Endothelial cell (in vitro differentiated cells): ENCODE data around the gene CTAGE1. TPM values are rescaled to one million over a fixed set of nuclear protein-coding genes. Genes with fewer than 3 reads are reported as not detected.

Source experiments
- DNase-seq: peaks from one replicate; pipeline ENCODE4 v3.0.0; 2021; ENCODE audit warnings: low spot score
- H3K27ac Mint-ChIP-seq: one replicate; pipeline ENCODE4 v1.8.0; 2021; ENCODE audit warnings: mixed read lengths, inconsistent platforms; ENCODE audit not compliant: unreplicated experiment
- H3K27me3 Mint-ChIP-seq: one replicate; pipeline ENCODE4 v1.8.0; 2021; ENCODE audit warnings: mild to moderate bottlenecking, moderate library complexity, mixed read lengths, inconsistent platforms; ENCODE audit not compliant: unreplicated experiment
- H3K36me3 Mint-ChIP-seq: one replicate; pipeline ENCODE4 v1.8.0; 2021; ENCODE audit warnings: mild to moderate bottlenecking, low read depth, mixed read lengths, inconsistent platforms; ENCODE audit not compliant: unreplicated experiment
- H3K4me1 Mint-ChIP-seq: one replicate; pipeline ENCODE4 v1.8.0; 2021; ENCODE audit warnings: mild to moderate bottlenecking, mixed read lengths, inconsistent platforms; ENCODE audit not compliant: unreplicated experiment
- H3K4me3 Mint-ChIP-seq: one replicate; pipeline ENCODE4 v1.8.0; 2021; ENCODE audit warnings: mild to moderate bottlenecking, mixed read lengths, inconsistent platforms; ENCODE audit not compliant: unreplicated experiment
- H3K9me3 Mint-ChIP-seq: one replicate; pipeline ENCODE4 v1.8.0; 2021; ENCODE audit warnings: mixed read lengths, inconsistent platforms; ENCODE audit not compliant: unreplicated experiment
- total RNA-seq: library from RNA; stranded (reverse); fragmentation: NEBNext Ultra II Directional; extraction: Animal tissue kit (Norgen Biotek cat#: 25700); gene quantifications from one replicate; pipeline ENCODE4 v1.2.1, GENCODE V29; 2021; ENCODE audit not compliant: unreplicated experiment
- TF ChIP-seq, protein P1 (sequence below): fragments of 200-600 bp; sonication (generic); IDR thresholded peaks from one replicate; pipeline ENCODE4 v1.5.0; 2021; ENCODE audit warnings: antibody characterized with exemption; ENCODE audit not compliant: unreplicated experiment

Gene CTAGE1
- total RNA-seq, 1 donor from 2014 or later: not detected

DNA sequence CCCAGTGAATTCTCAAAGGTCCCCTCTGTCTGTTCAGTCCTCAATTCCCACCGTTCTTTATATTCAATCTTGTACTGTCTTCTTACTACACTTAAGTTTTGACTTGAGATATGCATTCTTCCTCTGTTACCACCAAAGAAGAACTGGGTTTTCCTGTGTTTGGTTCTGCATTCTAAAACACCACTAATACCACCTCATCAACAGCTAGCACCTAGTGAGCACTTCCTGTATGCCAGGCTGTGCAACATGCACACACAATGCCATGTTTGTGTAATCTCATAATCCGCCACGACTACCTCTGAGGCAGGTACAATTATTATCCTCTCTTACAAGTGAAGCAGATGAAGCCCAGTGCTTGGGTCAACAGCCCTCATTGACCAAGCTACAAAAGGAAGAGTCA lies 11.8 kb upstream of the CTAGE1 start:
- Mint-ChIP-seq H3K4me1 (no peaks in the 10 kb centered on the region), H3K9me3 (no peaks in the 10 kb centered on the region), H3K27ac (no peak overlapping the region), H3K27me3 (peaks cover 1% of the 10 kb centered on the region), H3K36me3 (no peaks in the 10 kb centered on the region), H3K4me3 (no peak overlapping the region)
- TF ChIP-seq, protein P1, sequence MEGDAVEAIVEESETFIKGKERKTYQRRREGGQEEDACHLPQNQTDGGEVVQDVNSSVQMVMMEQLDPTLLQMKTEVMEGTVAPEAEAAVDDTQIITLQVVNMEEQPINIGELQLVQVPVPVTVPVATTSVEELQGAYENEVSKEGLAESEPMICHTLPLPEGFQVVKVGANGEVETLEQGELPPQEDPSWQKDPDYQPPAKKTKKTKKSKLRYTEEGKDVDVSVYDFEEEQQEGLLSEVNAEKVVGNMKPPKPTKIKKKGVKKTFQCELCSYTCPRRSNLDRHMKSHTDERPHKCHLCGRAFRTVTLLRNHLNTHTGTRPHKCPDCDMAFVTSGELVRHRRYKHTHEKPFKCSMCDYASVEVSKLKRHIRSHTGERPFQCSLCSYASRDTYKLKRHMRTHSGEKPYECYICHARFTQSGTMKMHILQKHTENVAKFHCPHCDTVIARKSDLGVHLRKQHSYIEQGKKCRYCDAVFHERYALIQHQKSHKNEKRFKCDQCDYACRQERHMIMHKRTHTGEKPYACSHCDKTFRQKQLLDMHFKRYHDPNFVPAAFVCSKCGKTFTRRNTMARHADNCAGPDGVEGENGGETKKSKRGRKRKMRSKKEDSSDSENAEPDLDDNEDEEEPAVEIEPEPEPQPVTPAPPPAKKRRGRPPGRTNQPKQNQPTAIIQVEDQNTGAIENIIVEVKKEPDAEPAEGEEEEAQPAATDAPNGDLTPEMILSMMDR: no peak
- no peak for DNase-seq

DNA sequence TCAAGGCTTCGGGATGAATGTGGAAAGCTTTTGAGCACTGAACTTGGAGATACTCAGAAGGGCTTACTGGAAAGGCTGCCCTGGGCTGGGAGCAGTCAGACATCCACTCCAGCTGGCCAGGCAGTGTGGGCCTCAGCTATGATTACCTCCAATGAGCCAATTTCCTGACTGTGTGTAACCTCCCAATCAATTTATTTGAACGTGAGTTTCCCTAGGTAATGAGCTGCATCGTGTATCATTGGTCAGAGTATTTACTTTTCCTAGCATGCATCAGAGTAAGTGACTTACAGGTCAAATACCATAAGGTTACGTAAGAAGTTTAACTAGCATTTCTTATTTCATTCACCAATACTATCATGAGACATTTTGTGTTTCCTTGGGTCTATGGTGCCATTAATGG lies 11.0 kb upstream of the CTAGE1 start:
- TF ChIP-seq, protein P1: no peak
- H3K9me3 Mint-ChIP-seq: no peaks in the 10 kb centered on the region
- no peaks in the 10 kb centered on the region for H3K36me3 Mint-ChIP-seq
- no peak overlapping the region for H3K27ac Mint-ChIP-seq
- no peak for DNase-seq
- peaks cover 1% of the 10 kb centered on the region for H3K27me3 Mint-ChIP-seq
- no peak overlapping the region for H3K4me3 Mint-ChIP-seq
- H3K4me1 Mint-ChIP-seq: no peaks in the 10 kb centered on the region

DNA sequence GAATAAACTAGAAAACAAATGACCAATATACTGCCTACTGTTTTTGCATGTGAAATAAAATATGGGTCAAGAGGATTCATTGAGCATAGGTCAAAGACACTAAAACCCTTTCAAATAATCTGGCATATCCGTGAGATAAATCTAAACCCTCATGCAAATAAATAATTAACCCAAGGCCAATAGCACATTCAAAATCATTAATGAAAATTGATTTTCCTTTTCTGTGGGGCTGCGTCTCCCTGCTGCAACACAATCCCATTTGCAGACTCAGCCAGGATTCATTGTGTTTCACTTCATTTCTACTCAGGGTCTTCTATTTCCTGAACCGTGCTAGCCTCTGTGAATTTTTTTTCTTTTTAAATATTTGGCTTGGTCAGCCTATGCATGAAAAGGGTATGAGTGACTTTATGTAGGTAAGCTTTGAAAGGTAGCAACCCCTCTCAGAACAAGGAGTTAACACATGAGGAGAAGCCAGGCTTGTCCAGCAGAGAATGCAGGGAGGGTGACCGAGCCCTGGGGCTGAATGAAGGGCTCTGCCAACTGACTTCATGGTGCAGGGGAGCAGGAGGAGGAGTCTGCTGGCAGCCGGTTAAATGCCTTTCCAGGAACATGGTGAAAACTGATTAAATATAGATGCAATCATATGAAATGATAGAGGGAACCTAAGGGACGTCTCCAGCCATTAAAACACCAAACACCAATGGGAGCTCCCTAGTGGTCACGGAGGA lies 10.3 kb upstream of the CTAGE1 start:
- H3K4me1 Mint-ChIP-seq: no peaks in the 10 kb centered on the region
- H3K27me3 Mint-ChIP-seq: peaks cover 1% of the 10 kb centered on the region
- no peak for DNase-seq
- no peaks in the 10 kb centered on the region for H3K9me3 Mint-ChIP-seq
- no peak overlapping the region for H3K4me3 Mint-ChIP-seq
- no peak overlapping the region for H3K27ac Mint-ChIP-seq
- no peaks in the 10 kb centered on the region for H3K36me3 Mint-ChIP-seq
- TF ChIP-seq, protein P1: no peak

DNA sequence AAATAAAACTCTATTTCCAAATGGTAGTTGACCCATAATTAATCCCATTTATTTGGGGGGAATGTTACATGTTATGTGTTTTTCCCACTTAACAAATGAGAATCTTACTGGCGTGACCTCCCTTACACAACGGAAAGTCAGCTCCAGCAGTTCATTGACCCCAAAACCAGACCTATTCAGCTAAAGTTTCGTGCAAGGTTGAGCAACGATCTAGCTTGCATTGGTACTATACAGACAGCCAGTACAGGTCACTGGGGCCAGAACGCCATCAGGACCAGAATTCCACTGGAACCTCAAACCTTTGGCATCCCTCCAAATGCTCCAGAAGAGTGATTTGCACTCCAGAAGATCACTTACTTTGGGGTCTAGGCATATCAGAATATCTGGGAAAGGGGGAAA lies 6.8 kb upstream of the CTAGE1 start:
- Mint-ChIP-seq H3K4me1 (no peaks in the 10 kb centered on the region), H3K4me3 (no peak overlapping the region), H3K27ac (no peak overlapping the region), H3K9me3 (no peaks in the 10 kb centered on the region), H3K36me3 (peaks cover 3% of the 10 kb centered on the region), H3K27me3 (peaks cover 3% of the 10 kb centered on the region)
- TF ChIP-seq, protein P1: no peak
- no peak for DNase-seq

DNA sequence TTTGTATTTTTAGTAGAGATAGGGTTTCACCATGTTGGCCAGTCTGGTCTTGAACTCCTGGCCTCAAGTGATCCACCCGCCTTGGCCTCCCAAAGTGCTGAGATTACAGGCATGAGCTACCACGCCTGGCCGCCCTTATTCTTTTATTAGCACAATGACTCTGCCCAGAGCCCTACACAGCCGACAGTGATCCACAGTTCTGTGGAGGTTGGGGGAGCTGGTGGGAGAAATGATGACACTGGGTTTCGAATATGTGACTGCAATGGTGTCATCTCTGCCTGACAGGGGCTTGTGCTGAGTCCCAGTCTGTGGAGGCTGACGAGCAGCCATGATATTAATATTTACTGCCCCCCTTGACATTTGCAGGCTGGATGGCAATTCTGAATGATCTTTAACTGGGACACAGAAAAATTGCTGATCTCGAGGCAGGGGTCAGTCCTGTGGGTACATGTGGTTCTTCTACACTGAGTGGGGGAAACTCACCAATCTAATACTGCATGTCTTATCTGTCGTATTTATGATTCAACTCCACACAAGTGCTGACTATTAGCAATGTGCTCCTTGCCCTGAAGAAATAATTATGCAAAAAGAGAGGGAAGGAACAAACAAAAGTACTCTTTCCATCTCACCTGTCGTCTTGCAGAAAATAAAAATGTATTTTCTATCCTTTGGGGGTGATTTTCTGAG lies 6.3 kb upstream of the CTAGE1 start:
- Mint-ChIP-seq H3K27ac (no peak overlapping the region), H3K9me3 (no peaks in the 10 kb centered on the region), H3K4me1 (no peaks in the 10 kb centered on the region), H3K4me3 (no peak overlapping the region), H3K27me3 (peaks cover 3% of the 10 kb centered on the region), H3K36me3 (peaks cover 3% of the 10 kb centered on the region)
- DNase-seq: no peak
- TF ChIP-seq, protein P1: no peak
